OCI-LY7 (cell line): ENCODE results near the gene MACF1. TPM values are rescaled to one million over a fixed set of nuclear protein-coding genes. Genes with fewer than 3 reads are reported as not detected.

ENCODE experiments used
- BruUV-seq: library from RNA; stranded (reverse); fragments of 400-500 nt; replicated peaks from 2 replicates; lab custom pipeline; 2021; lab: Mats Ljungman, UMichigan
- CTCF ChIA-PET: fragments of 300-600 bp; sonication (Branson Sonifier 250); formaldehyde crosslinking; loops from one replicate; lab custom pipeline; 2022; ENCODE audit warnings: antibody characterized with exemption; ENCODE audit not compliant: unreplicated experiment; lab: Charles Lee
- POLR2A ChIA-PET: fragments of 300-600 bp; sonication (Branson Sonifier 250); formaldehyde crosslinking; loops from one replicate; lab custom pipeline; 2022; ENCODE audit warnings: antibody characterized with exemption; lab: Charles Lee
- DNase-seq: peaks from one replicate; pipeline ENCODE4 v3.0.0-alpha.2; 2015; ENCODE audit warnings: low spot score
- H2AFZ ChIP-seq: fragments of 200-600 bp; sonication (generic), shearing (Covaris generic); 2 replicates; pipeline ENCODE4 v1.6.1; 2014; ENCODE audit warnings: mild to moderate bottlenecking, antibody characterized with exemption, low read length, moderate library complexity
- H3K27ac ChIP-seq: fragments of 200-600 bp; sonication (generic); 2 replicates; pipeline ENCODE4 v1.5.1; 2014; ENCODE audit warnings: mixed run types, low read depth, mild to moderate bottlenecking, moderate library complexity, low read length, inconsistent platforms; ENCODE audit not compliant: poor library complexity, severe bottlenecking
- H3K36me3 ChIP-seq: fragments of 200-600 bp; sonication (generic); 2 replicates; pipeline ENCODE4 v1.6.1; 2014; ENCODE audit warnings: mild to moderate bottlenecking, antibody characterized with exemption, low read length, moderate library complexity, mixed read lengths; ENCODE audit not compliant: insufficient read depth
- H3K4me1 ChIP-seq: fragments of 200-600 bp; sonication (generic); 2 replicates; pipeline ENCODE4 v1.5.1; 2014; ENCODE audit warnings: mild to moderate bottlenecking, low read length; ENCODE audit not compliant: insufficient read depth, poor library complexity, severe bottlenecking
- H3K4me2 ChIP-seq: fragments of 200-600 bp; sonication (generic); 2 replicates; pipeline ENCODE4 v1.6.1; 2014; ENCODE audit warnings: mild to moderate bottlenecking, low read length
- H3K4me3 ChIP-seq: fragments of 200-600 bp; sonication (generic); 2 replicates; pipeline ENCODE4 v1.5.1; 2014; ENCODE audit warnings: mild to moderate bottlenecking, low read depth, low read length; ENCODE audit not compliant: poor library complexity, severe bottlenecking
- H3K79me2 ChIP-seq: fragments of 200-600 bp; sonication (generic); 2 replicates; pipeline ENCODE4 v1.6.1; 2016; ENCODE audit warnings: low read depth, mild to moderate bottlenecking, low read length, moderate library complexity, mixed read lengths; ENCODE audit not compliant: insufficient read depth
- H3K9me2 ChIP-seq: fragments of 200-600 bp; sonication (generic); 2 replicates; pipeline ENCODE4 v1.6.1; 2016; ENCODE audit warnings: mild to moderate bottlenecking, low read length, mixed read lengths; ENCODE audit not compliant: insufficient read depth
- H3K9me3 ChIP-seq: fragments of 200-600 bp; sonication (generic); 2 replicates; pipeline ENCODE4 v1.6.1; 2014; ENCODE audit warnings: mild to moderate bottlenecking, mixed run types, low read length, mixed read lengths
- H4K20me1 ChIP-seq: fragments of 200-600 bp; sonication (generic); 2 replicates; pipeline ENCODE4 v1.6.1; 2014; ENCODE audit warnings: mild to moderate bottlenecking, antibody characterized with exemption, low read length, moderate library complexity, mixed read lengths; ENCODE audit not compliant: insufficient read depth
- CTCF ChIP-seq: fragments of 200-600 bp; sonication (generic); conservative IDR thresholded peaks from 2 replicates; pipeline ENCODE4 v1.5.1; 2014; ENCODE audit warnings: mild to moderate bottlenecking, antibody characterized with exemption, low read length, moderate library complexity, mixed read lengths
- EZH2phosphoT487 ChIP-seq: fragments of 200-600 bp; sonication (generic); IDR thresholded peaks from 2 replicates; pipeline ENCODE4 v1.6.1; 2018; ENCODE audit warnings: low read depth, borderline replicate concordance, mild to moderate bottlenecking, mixed run types, antibody characterized with exemption, low read length, moderate library complexity, mixed read lengths
- intact Hi-C: fragments of 100-400 bp; cut with micrococcal nuclease; formaldehyde crosslinking; loops from one replicate; pipeline ENCODE4 v1.10.0; 2022; ENCODE audit not compliant: unreplicated experiment
- total RNA-seq, 2 experiments: library from RNA; depleted of rRNA in 1 of 2; stranded (reverse); fragments of >200 nt in 1 of 2; shearing (Covaris generic) in 1 of 2; gene quantifications; 2 replicates each; pipeline ENCODE4 v1.2.3, GENCODE V29; 2014 to 2022

The MACF1 gene
- total RNA-seq, 2 experiments from 2014 or later: 211 to 220 TPM

DNA sequence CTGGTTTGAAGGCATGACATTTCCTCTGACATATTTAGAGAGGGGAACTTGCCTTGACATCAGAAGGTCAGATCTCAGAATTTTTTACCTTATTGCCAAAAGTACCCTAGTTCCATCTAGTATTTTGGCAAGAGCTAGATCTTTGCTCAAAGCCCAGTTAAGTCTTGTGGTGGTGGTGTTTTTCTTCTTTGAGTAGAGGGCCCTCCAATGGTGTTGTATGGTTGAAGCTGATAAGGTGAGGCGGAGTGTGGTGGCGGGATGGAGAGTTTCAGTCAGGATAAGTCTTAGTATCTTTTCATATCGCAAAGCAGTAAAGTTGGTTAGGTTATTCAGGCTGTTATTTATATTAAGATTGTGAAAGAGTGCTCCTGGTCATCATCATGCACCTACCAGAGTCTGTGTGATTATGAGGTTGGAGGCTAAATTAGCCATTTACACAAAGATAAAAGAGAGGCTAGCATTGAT, 20.1 kb upstream of the MACF1 start:
- Histone ChIP-seq H3K9me2 (0 out of 2 replicates have a peak, but pooled peaks cover 3% of the 10 kb centered on the region), H3K4me3 (no peak overlapping the region), H2AFZ (peak overlapping the region; percentile 53), H4K20me1 (no peaks in the 10 kb centered on the region), H3K79me2 (no peaks in the 10 kb centered on the region), H3K36me3 (no peaks in the 10 kb centered on the region), H3K4me1 (peaks cover 25% of the 10 kb centered on the region), H3K27ac (peak overlapping the region; percentile 64), H3K9me3 (no peaks in the 10 kb centered on the region), H3K4me2 (peak overlapping the region; percentile 36)
- BruUV-seq: no TSS peak
- CTCF ChIA-PET: interaction anchor here (0.5 to 1.5 kb wide), 4 partner anchors 8 to 215 kb away, joined by 3 to 12 read pairs (median 6); no protein-coding TSS in a partner anchor
- intact Hi-C loops: no loop called here
- TF ChIP-seq CTCF (no peak), EZH2phosphoT487 (no peak)
- DNase-seq: no peak
- POLR2A ChIA-PET: interaction anchor here (0.6 to 1.3 kb wide), 6 partner anchors 8 to 194 kb away, joined by 3 to 5 read pairs (median 4); no protein-coding TSS in a partner anchor

GRCh38 chr1:39187275-39188046, 17.0 kb upstream of the MACF1 start:
- POLR2A ChIA-PET: interaction anchor here (0.6 to 1.7 kb wide), 7 partner anchors 12 to 299 kb away, joined by 3 to 4 read pairs (median 4); no protein-coding TSS in a partner anchor
- CTCF ChIA-PET: no interaction called here
- Histone ChIP-seq H3K9me2 (0 out of 2 replicates have a peak, but pooled peaks cover 1% of the 10 kb centered on the region), H3K9me3 (no peaks in the 10 kb centered on the region), H3K4me3 (no peak overlapping the region), H3K4me1 (peaks cover 37% of the 10 kb centered on the region), H2AFZ (no peak overlapping the region), H4K20me1 (no peaks in the 10 kb centered on the region), H3K36me3 (no peaks in the 10 kb centered on the region), H3K27ac (no peak overlapping the region), H3K4me2 (no peak overlapping the region), H3K79me2 (no peaks in the 10 kb centered on the region)
- BruUV-seq: no TSS peak
- TF ChIP-seq CTCF: no peak
- TF ChIP-seq EZH2phosphoT487: no peak
- intact Hi-C loops: no loop called here
- DNase-seq: no peak
